Activated CD4-positive, alpha-beta T cell treated with anti-CD3 and anti-CD28 coated beads, Interleukin-10, Interleukin-2, amounts not matched to agents 100 ng/mL and 50 ng/mL, durations not matched to agents 16 hours and 8 hours (primary cell): ENCODE data around the gene CCDC148.
"Not testable (repeated sequence)": the region's sequence is repeated elsewhere in the genome, so short reads cannot be mapped to it uniquely, and the experiment has no call there.

Experiments used
- DNase-seq: peaks from one replicate; pipeline ENCODE4 v3.0.0-alpha.2; 2020

Gene CCDC148

GRCh38 chr2:158413581-158413980, 43.0 kb downstream of the CCDC148 start:
- DNase-seq, result no peak

DNA sequence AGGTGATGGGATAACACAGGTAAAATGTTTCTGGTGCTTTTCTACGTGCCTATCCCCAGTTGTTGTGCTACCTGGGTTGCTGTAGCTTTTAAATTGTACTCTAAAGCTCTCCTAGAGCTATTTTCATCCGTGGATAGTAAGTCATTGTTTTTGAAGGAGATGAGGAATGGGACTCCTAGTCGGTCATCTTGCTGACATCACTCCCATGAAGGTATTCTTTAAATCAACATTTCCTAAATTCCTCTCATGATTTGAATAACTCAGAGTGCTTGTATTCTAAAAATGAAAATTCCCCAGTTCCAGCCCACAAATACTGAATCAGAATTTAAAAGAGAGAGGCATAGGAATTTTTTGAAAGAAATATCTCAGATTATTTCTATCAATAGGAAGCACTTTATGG, 44.3 kb downstream of the CCDC148 start:
- no peak for DNase-seq

DNA sequence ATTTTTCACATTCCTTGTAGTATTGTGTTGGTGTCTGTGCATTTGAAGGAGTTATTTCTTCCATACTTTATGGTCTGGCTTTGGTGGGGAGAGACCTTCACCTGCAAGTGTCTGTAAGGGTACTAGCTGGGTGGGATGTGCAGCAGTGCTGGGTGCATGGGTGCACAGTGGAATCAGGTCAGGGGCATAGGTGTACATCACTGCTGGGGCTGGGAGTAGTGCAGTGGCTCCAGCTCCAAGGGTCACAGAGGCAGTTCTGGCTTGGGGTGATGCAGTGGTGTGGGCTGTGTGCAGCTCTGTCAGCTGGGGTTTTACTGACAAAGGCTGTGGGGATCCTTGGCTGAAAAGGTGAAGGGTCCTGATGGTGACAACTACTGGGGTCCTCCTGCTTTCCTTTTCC, 44.8 kb downstream of the CCDC148 start:
- no peak for DNase-seq

DNA sequence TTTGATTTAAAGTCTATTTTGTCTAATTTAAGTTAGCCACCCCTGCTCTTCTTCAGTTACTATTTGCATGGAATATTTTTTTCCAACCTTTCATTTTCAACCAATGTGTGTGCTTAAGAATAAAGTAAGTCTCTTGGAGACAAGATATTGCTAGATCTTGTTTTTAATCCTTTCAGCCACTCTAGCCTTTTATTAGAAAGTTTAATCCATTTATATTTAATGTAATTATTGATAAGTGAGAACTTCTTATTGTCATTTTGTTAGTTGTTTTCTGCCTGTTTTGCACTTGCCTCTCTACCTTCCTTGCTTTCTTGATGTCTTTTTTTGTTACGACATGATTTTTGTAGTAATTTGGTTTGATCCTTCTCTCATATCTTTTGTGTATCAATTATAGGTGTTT, 46.4 kb downstream of the CCDC148 start:
- DNase-seq, result no peak

- DNase-seq, result no peak
These were observed 49.5 kb downstream of the CCDC148 start for GRCh38 chr2:158407031-158407430.

DNA sequence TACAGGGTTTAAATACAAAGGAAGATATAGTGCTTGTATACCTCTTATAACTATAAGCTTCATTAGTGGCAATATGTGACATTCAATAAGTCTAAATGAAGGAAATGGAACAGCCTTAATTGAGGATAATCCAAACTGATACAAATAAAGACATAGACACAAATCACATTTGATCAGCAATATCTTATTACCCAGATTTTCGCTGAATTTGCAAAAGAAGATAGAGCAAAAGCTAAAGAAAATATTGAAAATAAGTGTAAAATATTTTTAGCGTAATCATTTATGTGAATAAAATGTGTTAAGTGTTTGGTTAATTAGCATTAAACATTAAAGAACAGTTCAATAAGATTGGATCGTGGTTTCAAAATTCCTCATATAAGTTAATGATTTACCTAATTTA, 51.2 kb downstream of the CCDC148 start:
- no peak for DNase-seq

GRCh38 chr2:158403237-158403636, 53.3 kb downstream of the CCDC148 start:
- no peak for DNase-seq

DNA sequence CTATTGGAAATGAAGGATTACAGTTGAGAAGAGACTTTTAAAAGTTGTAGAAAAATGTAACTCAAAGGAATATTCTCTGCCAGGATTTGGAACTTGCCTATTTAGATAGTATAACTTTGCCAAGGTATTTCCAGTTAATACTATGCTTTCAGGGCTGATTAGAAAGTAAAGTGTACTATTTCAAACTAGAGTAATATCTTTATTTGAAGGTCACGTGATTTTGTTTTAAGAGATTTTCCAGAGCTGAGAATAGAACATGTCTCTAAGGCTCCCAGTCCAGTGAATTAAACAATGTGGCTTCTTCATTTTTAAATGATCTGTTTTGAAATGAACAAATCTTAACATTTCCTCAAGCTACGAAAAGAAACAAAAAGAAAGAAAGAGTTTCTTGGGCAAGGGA, 53.9 kb downstream of the CCDC148 start:
- no peak for DNase-seq

DNA sequence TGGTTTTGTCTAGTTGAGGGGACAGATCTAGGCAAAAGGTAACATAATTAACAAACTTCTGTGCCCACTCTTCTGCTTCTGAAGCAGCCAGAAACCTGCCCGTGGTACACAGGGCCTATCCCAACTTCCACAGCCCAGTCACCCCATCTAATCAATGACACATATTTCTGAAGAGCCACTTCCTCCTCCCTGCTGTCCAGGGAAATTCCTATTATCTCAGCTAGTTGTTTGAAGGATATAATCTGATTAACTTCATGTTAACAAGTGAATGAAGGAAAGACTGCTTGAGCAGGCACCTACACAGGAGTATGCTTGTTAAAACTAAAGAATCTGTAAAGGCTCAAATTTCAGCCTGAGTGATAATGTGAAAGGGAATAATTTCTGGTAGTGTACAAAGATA, 61.4 kb downstream of the CCDC148 start:
- no peak for DNase-seq

DNA sequence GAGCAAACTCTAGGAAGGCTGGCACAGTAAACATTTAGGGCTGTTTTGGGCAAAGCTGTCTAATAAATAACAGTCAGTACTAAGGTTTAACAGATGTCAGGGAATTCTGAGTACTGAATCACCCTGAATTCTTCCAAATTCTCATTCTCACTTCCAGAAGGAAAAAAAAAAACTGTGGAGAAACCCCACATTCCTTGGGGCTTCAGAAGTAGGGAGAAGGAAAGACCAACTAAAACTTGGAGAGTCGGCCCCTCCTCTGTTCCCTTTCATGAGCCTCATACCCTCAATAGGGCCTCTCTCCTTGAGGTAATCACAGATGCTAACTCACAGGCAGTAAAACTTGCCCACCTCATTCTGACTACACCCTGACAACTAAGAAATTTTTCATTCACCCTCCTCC, 62.1 kb downstream of the CCDC148 start:
- no peak for DNase-seq

- no peak for DNase-seq
These were observed 62.7 kb downstream of the CCDC148 start for GRCh38 chr2:158393886-158394285.

DNA sequence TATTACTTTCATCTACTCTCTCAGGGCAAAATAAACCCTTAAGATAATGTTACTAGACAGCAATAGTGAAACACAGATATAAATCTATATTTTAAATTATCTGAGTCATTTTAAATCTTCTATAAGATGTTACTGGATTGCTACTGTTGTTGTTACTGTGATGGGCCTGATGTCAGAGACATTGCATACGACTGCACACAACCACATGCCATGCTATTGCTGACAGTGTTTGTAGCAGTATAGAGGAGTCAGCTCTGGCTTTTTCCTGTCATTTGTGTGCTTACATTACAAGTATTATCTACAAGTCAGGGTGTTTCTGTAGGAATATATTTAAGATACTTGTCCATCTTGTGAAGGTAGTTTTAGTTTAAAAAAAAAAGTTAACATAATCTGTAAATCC, 63.9 kb downstream of the CCDC148 start:
- DNase-seq, result peak; percentile 7

- DNase-seq, result peak; percentile 64
These were observed 64.7 kb downstream of the CCDC148 start for GRCh38 chr2:158391876-158392275.

- no peak for DNase-seq
These were observed 65.2 kb downstream of the CCDC148 start for GRCh38 chr2:158391361-158391760.

- DNase-seq, result no peak
These were observed 68.4 kb downstream of the CCDC148 start for GRCh38 chr2:158388159-158388558.

GRCh38 chr2:158385646-158386045, 70.9 kb downstream of the CCDC148 start:
- DNase-seq, result no peak

DNA sequence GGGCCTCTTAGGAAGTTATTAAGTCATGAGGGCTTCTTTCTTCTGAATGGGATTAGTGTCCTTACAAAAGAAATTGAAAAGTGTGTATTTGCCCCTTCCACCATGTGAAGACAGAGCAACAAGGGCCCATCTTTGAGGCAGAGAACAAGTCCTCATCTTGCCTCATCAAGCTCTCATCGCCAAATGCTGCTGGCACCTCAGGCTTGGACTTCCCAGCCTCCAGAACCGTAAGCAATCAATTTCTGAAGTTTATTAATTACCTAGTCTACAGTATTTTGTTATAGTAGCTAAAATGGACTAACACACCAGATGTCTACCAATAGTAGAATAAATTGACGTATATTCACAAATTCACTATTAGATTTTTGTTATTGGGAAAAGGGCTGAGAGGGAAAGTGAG, 74.6 kb downstream of the CCDC148 start:
- no peak for DNase-seq

DNA sequence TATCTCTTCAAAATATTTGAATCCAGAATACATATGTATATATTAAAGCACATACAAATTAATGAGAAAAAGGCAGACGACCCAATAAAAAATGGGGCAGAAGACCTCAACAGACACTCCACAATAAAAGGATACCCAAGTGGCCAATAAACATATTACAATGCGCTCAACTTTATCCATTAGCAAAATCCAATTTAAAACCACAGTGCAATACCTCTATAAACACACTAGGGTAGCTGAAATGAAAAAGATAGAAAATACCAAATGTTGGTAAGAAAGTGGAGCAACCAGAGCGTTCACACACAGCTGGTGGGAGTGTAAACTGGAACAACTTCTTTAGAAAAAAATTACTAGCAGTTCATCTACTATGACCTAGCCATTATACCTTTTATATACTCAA, 75.3 kb downstream of the CCDC148 start:
- DNase-seq, result no peak

- no peak for DNase-seq
These were observed 75.8 kb downstream of the CCDC148 start for GRCh38 chr2:158380746-158381145.

- no peak for DNase-seq
These were observed 77.6 kb downstream of the CCDC148 start for GRCh38 chr2:158378926-158379325.

- no peak for DNase-seq
These were observed 90.2 kb downstream of the CCDC148 start for GRCh38 chr2:158366342-158366741.

DNA sequence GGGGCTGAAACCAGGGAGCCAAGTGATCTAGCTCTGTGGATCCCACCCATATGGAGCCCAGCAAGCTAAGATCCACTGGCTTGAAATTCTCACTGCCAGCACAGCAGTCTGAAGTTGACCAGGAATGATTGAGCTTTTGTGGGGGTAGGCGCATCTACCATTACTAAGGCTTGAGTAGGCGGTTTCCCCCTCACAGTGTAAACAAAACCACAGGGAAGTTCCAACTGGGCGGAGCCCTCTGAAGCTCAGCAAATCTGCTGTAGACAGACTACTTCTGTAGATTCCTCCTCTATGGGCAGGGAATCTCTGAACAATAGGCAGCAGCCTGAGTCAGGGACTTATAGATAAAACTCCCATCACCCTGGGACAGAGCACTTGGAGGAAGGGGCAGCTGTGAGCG, 96.7 kb downstream of the CCDC148 start:
- DNase-seq, result peak; percentile 2

- no peak for DNase-seq
These were observed 98.9 kb downstream of the CCDC148 start for GRCh38 chr2:158357699-158358098.

DNA sequence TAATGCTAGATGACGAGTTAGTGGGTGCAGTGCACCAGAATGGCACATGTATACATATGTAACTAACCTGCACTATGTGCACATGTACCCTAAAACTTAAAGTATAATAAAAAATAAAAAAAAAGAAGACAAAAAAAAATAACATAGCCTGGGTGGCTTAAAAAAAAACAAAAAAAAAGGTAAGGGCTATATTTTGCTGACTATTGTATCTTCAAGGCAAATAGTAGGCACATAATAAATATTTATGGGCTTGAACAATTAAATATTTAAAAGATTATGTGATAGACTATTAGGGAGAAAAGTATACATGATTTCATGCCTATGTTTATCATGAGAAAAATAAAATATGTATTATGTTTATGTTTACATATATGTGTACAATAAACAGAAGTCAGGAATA, 99.4 kb downstream of the CCDC148 start:
- no peak for DNase-seq

GRCh38 chr2:158351466-158351816, 105.1 kb downstream of the CCDC148 start:
- DNase-seq, result not testable (repeated sequence)

DNA sequence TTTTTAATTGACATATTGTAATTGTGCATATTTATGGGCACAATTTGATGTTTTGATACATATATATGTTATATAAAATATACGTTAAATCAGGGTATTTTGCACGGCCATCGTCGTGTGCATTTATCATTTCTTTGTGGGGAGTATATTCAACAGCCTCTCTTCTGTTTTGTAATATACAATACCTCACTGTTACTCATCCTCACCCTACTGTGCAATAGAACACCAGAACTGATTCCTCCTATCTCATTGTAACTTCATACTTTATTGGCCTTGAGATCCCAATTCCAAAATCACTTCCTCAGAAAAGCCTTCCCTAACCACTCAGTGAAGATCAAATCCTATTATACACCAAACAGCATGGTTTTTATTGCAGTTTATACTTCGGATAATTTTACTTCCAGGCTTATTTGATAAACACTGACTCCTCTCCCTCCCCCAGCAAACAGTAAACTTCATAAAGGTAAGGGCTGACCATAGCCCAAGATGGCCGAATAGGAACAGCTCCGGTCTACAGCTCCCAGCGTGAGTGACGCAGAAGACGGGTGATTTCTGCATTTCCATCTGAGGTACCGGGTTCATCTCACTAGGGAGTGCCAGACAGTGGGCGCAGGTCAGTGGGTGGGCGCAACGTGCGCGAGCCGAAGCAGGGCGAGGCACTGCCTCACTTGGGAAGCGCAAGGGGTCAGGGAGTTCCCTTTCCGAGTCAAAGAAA, 105.6 kb downstream of the CCDC148 start:
- not testable (repeated sequence) for DNase-seq
